OCI-LY3 (cell line): Measurements from ENCODE around the gene SELENOO.

Experiments used
- H2AFZ ChIP-seq: fragments of 200-600, 300-600 bp; shearing (Covaris generic); 2 replicates; pipeline ENCODE4 v1.6.0; 2014; ENCODE audit warnings: antibody characterized with exemption, low read depth, low read length
- H3K27ac ChIP-seq: fragments of 200-600, 300-600 bp; sonication (generic); 2 replicates; pipeline ENCODE4 v1.5.1; 2014; ENCODE audit warnings: mild to moderate bottlenecking, low read length, moderate library complexity, mixed read lengths
- H3K27me3 ChIP-seq: fragments of 200-600, 300-600 bp; sonication (generic); 2 replicates; pipeline ENCODE4 v1.6.1; 2014; ENCODE audit warnings: low read depth, low read length, mixed read lengths
- H3K36me3 ChIP-seq: fragments of 200-600, 300-600 bp; sonication (generic); replicated peaks from 2 replicates; pipeline ENCODE3; 2014; ENCODE audit warnings: low read depth, low read length, mixed read lengths
- H3K4me1 ChIP-seq: fragments of 300-600, 200-600 bp; sonication (generic); 2 replicates; pipeline ENCODE4 v1.6.1; 2014; ENCODE audit warnings: low read length, mixed read lengths
- H3K4me2 ChIP-seq: fragments of 200-600, 300-600 bp; sonication (generic); 2 replicates; pipeline ENCODE4 v1.6.1; 2014; ENCODE audit warnings: low read length, mixed read lengths
- H3K4me3 ChIP-seq: fragments of 300-600, 200-600 bp; sonication (generic); 2 replicates; pipeline ENCODE4 v1.5.1; 2014; ENCODE audit warnings: antibody characterized with exemption, mild to moderate bottlenecking, low read length, moderate library complexity
- H3K79me2 ChIP-seq: fragments of 300-600, 200-600 bp; shearing (Covaris generic); 2 replicates; pipeline ENCODE4 v1.6.1; 2014; ENCODE audit warnings: mild to moderate bottlenecking, low read length, mixed read lengths
- H3K9ac ChIP-seq: fragments of 300-600, 200-600 bp; shearing (Covaris generic); 2 replicates; pipeline ENCODE4 v1.6.0; 2014; ENCODE audit warnings: mild to moderate bottlenecking, low read length, moderate library complexity
- H3K9me3 ChIP-seq: fragments of 200-600, 300-600 bp; shearing (Covaris generic); 2 replicates; pipeline ENCODE4 v1.6.1; 2014; ENCODE audit warnings: low read length, mixed read lengths; ENCODE audit not compliant: insufficient read depth
- H4K20me1 ChIP-seq: fragments of 200-600, 300-600 bp; sonication (generic); 2 replicates; pipeline ENCODE4 v1.6.1; 2016; ENCODE audit warnings: low read length, mixed read lengths; ENCODE audit not compliant: insufficient read depth
- CTCF ChIP-seq: fragments of 200-600, 300-600 bp; sonication (generic); IDR thresholded peaks from 2 replicates; pipeline ENCODE4 v1.5.1; 2014; ENCODE audit warnings: antibody characterized with exemption, low read length, low read depth
- EZH2phosphoT487 ChIP-seq: fragments of 200-600 bp; shearing (Covaris generic); IDR thresholded peaks from 2 replicates; pipeline ENCODE4 v1.6.1; 2018; ENCODE audit warnings: antibody characterized with exemption, mixed run types, low read depth

SELENOO gene

GRCh38 chr22:50222508-50222907 lies 21.7 kb downstream of the SELENOO start:
- no peak overlapping the region for H3K4me2 ChIP-seq
- H3K4me1 ChIP-seq = no peaks in the 10 kb centered on the region
- no peak overlapping the region for H3K27ac ChIP-seq
- peaks cover 4% of the 10 kb centered on the region for H3K36me3 ChIP-seq
- no peaks in the 10 kb centered on the region for H4K20me1 ChIP-seq
- H3K9ac ChIP-seq = no peak overlapping the region
- no peaks in the 10 kb centered on the region for H3K79me2 ChIP-seq
- no peaks in the 10 kb centered on the region for H3K9me3 ChIP-seq
- H2AFZ ChIP-seq = no peak overlapping the region
- no peaks in the 10 kb centered on the region for H3K27me3 ChIP-seq
- TF ChIP-seq EZH2phosphoT487 (no peak), CTCF (no peak)
- no peak overlapping the region for H3K4me3 ChIP-seq

DNA sequence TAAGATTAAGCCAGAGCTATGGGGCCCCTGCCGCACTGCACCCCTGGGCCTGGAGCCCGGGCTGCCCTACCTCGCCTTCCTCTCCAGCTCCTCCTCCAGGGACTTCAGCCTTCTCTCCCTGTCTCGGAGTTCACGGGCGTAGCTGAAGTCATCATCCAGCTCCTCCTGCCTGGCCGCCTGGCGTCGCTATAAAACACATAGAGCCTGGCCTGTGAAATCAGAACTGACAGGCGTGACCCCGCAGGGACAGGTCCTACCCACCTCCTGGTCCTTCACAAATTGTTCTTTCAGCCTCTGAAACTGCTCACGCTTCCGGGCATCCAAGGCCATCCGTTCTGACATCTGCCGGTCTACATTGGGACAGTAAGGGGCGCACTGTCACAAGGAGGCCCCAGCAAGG lies 23.3 kb downstream of the SELENOO start:
- Histone ChIP-seq H3K27ac (no peak overlapping the region), H2AFZ (no peak overlapping the region), H3K4me2 (no peak overlapping the region), H3K27me3 (no peaks in the 10 kb centered on the region), H3K79me2 (no peaks in the 10 kb centered on the region), H3K36me3 (peaks cover 4% of the 10 kb centered on the region), H3K4me1 (no peaks in the 10 kb centered on the region), H3K9ac (no peak overlapping the region), H4K20me1 (no peaks in the 10 kb centered on the region), H3K9me3 (no peaks in the 10 kb centered on the region), H3K4me3 (no peak overlapping the region)
- TF ChIP-seq EZH2phosphoT487 = no peak
- TF ChIP-seq CTCF = no peak

DNA sequence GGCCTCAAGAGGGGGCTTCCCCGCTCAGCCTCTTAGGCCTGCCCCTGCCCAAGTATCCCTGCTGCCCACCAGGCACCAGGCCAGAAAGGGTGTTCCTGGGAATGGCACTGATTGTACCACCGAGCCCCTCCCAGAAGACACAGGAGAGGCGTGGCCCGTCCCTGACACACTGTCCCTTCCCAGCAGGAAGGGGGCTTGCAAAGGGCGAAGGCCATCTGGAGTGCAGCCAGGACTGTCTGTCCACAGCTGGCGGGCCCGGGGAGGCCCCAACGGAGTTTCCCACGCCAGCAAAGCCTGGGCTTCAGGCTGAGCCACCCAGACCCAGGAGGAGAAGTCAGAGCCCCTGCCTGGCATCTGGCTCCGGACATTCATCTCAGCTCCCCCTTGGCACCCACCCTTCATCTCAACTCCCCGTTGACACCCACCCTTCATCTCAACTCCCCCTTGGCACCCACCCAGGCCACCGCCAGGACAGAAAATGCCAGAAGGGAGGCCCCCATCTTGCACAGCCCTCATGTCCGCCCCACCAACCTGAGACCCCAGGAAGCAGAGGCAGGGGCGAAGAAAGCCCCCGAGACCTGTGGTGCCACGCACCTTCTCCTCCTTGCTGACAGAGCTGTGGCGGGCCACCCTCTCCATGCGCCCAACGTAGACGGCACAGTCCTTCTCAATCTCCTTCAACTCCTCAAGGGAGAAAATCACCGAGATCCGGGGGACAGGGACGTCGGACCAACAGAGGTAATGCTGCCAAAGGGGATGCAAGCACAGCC lies 24.6 kb downstream of the SELENOO start:
- no peaks in the 10 kb centered on the region for H3K9me3 ChIP-seq
- no peak overlapping the region for H2AFZ ChIP-seq
- H3K4me3 ChIP-seq = no peak overlapping the region
- no peaks in the 10 kb centered on the region for H3K4me1 ChIP-seq
- H3K36me3 ChIP-seq = peaks cover 2% of the 10 kb centered on the region
- H3K4me2 ChIP-seq = no peak overlapping the region
- H3K27ac ChIP-seq = no peak overlapping the region
- TF ChIP-seq CTCF (no peak), EZH2phosphoT487 (no peak)
- H3K9ac ChIP-seq = no peak overlapping the region
- no peaks in the 10 kb centered on the region for H4K20me1 ChIP-seq
- H3K79me2 ChIP-seq = no peaks in the 10 kb centered on the region
- H3K27me3 ChIP-seq = no peaks in the 10 kb centered on the region

GRCh38 chr22:50226063-50226874 lies 25.5 kb downstream of the SELENOO start:
- no peaks in the 10 kb centered on the region for H3K27me3 ChIP-seq
- TF ChIP-seq EZH2phosphoT487 (no peak), CTCF (no peak)
- H3K4me2 ChIP-seq = no peak overlapping the region
- no peak overlapping the region for H2AFZ ChIP-seq
- no peaks in the 10 kb centered on the region for H3K79me2 ChIP-seq
- no peak overlapping the region for H3K9ac ChIP-seq
- H3K36me3 ChIP-seq = peaks cover 2% of the 10 kb centered on the region
- H3K4me1 ChIP-seq = no peaks in the 10 kb centered on the region
- H4K20me1 ChIP-seq = no peaks in the 10 kb centered on the region
- no peak overlapping the region for H3K4me3 ChIP-seq
- H3K27ac ChIP-seq = no peak overlapping the region
- no peaks in the 10 kb centered on the region for H3K9me3 ChIP-seq
